NCI-H460 (cell line): ENCODE results near the gene PRKN. TPM values are rescaled to one million over a fixed set of nuclear protein-coding genes. Genes with fewer than 3 reads are reported as not detected.

Experiments
- DNase-seq: peaks from one replicate; pipeline ENCODE4 v3.0.0-alpha.2; 2016; ENCODE audit warnings: low read depth; ENCODE audit errors: extremely low read depth
- total RNA-seq: library from RNA; depleted of rRNA; stranded (reverse); fragments of >200 nt; shearing (Covaris generic); gene quantifications from 2 replicates; pipeline ENCODE4 v1.2.3, GENCODE V29; 2014

PRKN gene
- total RNA-seq, 1 experiment from 2014 or later = 20.4 TPM

DNA sequence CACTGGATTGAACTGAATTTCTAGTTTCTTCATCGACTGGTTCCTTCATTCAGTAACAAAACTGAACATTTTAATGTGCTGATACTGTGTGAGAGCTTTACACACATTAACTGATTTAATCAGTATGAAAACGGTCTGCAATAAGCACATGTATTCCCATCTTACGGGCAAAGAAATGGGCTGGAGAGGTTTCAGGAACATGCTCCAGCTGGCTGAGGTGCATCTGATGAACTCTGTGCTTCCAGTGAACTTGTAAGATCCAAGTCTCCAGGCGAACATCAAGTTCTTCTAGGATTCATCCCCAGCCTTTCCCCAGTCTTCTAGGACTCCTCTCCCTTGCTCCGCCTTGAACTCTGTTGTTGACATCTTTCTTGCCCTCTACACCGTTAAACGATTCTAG, 1233.0 kb downstream of the PRKN start:
- no peak for DNase-seq

DNA sequence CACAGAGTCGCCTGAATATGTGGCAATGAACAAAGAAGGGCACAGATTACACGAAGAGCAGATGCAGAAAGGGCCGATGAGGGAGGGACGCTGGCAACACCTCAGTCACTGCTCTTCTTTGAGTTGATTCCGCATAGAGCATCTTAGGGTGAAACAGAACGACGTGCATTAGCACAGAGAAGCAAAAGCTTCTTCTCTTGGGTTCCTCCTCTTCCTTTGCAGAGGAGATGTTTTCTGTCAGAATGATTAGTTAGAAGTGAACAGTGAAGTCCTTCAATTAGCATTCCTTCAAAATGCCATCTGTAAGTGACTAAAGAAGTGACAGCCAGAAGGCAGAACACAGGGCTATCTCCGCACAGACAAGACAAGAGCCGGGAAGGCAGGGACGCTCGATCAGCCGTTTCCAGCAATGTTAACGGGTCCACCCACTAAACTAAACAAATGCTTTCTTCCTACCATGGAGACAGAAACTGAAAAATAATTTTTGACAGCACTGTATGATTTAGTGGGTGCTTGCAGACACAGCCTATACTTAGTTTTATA, 1233.9 kb downstream of the PRKN start:
- DNase-seq = no peak

DNA sequence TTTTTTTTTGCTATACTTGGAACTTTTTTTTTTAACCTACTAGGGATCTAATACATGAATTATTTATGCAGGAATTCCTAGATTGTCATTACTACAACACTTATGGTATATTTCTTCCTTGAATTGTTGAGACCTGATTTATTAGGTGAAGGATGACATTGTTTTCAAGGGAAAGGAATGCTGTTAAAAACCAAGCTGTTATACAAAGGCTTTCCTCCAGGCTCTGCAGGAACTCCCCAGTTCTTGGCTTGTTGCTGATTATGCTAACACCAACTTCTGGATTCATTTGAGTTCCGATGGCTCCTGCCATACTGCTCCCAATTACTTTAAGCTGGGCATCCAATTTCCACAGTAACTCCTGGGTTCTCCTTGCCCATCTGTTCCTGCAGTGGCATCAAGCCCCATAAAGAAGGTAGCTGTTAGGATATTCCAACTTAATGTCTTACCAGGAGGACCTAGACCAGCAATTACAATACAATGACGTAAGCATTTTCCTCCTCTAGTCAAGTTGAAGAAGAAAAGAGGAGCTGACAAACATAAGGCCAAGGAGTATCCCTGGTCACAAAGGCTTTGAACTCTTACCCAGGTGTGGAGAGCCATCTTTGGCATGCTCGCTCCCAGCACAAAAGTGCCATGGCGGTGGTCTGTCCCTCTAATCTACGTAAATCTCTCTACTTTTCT, 1237.8 kb downstream of the PRKN start:
- no peak for DNase-seq

DNA sequence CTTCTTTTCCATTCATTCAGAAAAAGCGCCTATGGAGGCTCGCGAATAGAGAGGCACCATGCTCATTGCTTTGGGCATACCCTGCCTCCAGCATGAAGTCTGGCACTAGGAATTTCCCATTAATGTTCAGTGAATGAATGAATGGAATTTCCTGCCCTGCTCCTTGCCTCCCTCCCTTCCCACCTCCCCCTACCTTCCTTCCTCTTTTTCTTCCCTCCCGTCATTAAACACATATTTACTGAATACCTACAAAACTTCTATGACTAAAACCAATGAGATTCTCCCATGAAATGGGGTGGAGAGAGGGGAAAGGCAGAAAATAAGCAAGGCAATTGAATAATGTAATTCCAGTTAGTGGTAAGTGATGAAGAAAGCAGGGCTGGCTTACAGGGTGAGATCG, 1239.9 kb downstream of the PRKN start:
- DNase-seq = no peak

DNA sequence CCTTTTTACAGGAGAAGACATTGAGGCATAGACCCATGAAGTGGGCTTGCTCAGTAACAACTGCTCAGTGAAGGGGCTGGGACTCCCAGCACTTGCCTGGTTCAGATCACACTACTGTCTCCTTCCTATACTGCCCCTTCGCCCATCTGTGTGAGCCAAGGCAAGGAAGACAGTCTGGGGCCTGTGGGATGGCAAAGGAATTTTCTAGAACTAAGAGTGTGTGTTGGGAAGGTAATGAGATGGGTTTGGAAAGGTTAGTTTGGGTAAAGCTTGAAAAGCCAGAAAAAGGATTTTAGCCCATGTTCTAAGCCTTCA, 1240.4 kb downstream of the PRKN start:
- DNase-seq = no peak

DNA sequence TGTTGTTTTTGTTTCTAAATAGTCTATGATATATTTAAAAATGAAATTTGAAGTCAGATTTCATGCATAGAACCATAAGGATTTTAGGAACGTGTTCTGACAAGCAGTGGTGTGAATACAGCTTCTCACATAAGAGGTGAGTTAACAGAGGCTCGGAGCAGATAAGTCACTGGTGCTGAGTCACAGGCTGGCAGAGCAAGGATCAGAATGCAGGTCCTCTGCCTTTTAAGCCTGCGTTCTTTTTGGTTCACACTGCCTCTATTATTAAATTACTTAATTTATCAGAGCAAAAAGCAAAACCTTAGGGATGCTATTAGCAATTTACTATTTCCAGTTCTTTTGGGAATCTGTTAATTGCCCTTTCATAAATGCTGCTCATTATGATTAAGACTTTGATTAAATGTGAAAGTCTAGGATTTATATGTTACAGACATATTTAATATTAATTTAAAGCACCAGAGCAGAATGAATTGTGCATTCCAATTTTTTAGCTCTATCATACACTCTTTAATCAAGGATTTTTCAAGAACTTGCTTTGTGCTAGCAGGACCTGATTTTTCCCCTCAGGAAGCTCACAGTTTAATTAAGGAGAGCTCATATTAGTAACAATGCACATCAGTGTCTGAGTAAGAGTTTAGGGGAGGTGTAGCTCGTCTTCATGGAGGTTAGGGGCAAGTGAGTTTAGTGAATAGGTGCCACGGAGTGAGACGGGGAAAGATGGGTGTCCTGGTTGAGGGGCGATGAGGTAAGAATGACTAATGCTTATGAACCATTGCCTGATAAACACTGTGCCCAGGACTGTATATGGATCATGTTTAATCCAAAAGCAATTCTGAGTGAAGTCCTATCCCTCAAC, 1241.0 kb downstream of the PRKN start:
- DNase-seq = peak; percentile 51

DNA sequence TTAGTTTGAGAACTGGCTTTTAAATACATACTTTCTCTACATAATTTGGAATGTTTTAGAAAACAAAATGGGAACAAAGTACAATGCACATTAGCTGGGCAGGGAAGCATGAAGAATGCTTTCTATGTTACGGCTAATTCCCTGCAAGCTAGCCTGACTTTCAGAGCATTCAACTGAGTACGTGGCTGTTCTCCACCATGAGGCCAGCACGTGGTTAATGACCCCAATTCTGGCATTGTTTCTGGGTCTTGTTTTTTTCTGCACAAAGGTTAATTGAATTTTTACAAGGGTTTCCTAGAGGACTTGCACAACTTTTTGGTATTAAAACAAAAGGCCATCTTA, 1245.1 kb downstream of the PRKN start:
- no peak for DNase-seq

DNA sequence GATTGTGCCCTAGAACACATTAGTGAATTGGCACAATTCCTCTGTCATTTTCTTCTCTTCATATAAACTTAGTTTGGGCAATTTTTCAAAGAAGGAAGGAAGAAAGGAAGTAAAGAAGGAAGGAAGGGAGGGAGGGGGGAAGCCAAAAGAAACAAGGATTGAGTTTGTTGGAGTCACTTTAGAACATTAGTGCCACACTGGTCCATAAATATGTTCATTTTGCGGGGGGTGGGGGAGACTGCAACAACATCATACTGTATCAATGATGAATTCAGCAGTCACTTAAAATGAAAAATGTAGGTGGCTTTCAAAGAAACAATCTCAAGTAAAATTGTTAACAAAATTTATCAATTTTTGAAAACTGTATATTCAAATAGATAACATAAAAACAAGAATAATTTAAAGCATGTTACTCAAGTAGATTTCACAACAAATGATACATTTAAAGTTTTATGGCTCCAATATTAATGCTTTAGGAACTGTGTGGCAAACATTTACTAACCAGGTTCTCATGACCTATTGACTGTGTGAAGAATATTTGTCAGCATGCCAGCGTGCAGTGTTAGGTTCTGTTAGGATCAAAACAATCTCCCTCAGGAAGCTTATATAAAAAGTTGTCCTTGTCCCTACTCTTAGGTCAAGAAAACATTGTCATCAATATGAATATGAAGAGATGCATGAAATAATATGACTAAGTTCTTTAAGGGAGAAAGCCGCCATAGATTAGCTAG, 1245.6 kb downstream of the PRKN start:
- no peak for DNase-seq

DNA sequence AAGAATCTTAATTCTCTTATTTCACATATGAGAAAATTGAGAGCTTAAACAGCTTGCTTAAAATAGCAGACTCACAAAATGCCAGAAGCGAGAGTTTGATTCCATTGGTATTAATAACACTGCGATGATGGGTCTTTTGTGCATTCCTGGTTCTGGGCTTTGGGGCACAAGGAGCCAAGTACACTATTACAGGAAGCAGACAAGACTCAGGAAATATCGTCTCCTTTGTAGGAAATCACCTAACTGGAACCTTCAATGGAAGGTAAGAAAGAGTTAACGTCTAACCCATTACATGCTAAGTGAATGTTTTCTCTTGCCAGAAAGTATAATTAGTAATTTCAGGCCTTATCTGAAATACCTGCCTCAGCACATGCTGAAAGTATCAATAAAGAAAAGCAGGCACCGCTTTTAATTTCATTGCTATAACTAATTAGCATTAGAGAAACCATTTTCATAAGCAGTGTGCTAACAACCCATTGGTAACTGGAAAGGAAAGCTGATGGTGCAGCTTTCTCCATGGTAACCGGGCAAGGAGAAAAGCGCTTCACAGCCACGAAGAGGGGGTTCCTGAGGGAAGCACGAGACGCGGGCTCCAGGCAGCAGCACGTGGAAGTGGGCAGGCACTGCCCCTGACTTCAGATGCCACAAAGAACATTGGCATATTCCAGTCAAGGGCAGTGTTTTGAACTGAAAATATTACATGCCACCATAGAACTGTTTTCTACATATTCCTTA, 1247.0 kb downstream of the PRKN start:
- no peak for DNase-seq

DNA sequence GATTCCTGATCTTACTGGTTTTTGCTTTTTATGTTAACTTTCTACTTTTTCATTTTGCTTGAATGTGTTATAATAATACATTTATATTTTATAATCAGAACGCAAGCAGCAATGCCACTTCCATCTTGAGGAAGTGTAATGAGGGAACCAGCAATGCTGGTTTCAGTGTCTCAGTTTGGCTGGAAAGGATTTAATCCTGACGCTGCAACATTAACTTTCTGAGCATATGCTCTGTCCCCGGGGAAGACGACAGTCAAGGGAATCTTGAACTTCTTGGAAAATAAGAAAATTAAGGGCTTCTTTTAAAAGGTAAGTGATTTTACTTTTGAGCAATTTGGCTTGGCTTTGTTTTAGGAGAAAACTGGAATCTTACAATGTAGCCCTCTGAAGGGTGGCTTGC, 1248.2 kb downstream of the PRKN start:
- DNase-seq = no peak

DNA sequence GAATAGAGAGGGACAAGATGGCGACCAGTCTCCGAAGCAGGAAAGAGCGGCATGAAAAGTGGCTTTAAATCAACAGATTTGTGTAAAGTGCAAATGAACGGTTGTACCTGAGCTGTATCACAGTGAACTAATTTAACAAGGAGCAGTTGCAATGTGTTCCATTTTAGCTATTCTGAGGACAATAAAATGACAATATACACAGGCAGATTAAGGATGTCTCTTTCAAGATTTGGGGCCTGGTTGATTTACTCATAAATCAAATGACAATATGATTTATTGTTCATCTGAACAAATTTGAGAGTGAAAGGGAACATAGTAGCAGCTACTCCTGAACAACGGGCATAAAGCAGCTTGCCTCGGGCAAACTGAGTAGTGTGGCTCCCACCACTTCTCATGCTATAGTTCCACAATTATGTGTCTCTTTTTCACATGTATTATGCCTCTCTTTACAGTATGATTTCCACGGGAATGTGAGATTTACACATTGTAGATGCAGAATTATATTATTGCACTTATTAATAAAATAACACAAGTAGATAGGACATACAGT, 1249.6 kb downstream of the PRKN start:
- no peak for DNase-seq

DNA sequence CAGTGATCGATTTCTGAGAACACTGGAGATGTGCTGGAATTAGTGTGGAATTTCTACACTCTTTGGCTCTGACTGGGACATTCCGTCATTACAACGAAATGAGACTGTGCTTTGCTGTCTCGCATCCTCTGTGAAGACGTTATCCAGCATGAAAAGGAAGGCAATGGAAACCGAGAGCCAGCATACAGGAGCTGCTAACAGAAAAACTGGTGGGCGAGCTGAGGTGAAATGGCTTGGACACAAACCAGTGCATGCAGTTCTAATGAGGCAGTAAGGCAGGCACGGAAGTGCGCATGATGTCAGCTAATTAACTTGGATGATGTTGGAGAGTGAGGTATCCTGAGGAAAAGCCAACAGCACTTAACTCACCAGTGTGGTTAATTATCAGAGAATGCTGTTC, 1250.9 kb downstream of the PRKN start:
- DNase-seq = no peak

DNA sequence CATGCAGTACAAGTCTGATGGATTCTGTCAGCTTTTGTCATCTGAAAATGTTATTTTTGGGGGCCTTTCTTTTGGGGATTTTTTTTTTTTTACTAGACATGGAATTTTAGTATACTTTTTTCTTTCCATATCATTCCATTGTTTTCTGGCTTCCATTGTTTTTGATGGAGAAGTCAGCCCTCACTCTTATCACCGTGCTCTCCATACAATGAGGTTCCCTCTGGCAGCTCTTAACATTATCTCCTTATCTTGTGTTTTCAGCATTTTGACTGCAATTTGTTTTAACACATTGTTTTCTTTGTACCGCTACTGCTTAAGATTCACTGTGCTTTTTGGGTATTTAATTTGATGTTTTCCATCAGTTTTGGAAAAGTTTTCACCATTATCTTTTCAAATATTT, 1262.2 kb downstream of the PRKN start:
- no peak for DNase-seq

DNA sequence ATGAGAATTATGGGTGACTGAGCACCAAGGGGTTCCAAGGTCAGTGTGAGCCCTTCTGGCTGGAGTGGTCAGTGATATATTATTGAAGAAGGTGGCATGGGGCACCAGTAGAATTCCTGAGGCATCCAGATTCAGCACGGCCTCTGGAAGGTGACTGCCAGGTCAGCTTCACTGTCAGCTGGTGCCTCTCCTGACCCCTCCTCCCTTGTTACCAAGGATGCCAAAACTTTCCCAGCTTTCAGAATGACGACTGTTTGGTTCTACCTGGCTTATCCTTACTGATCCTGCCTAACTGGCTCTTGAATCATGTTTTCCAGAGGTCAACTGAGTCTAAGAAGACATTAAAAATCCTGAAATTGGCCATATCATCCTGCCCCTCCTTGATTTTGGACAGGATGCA, 1264.5 kb downstream of the PRKN start:
- no peak for DNase-seq

DNA sequence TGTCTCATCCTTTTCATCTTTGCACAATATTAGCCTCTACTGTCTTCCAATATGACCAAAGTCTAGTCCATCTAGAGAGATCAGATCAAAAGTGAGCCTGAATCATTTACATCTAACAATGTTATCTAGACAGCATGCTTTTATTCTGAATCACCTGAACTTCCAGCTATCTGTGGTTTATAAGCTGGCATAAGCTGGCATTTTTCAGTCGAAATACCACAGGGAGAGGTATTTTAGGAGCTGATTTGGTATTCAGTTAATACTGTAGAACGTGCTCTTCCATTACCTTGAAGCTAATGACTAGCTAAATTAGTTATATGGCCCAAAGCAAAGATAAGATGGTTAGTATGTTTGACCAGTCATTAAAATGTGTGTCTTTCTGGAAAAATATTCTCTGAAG, 1265.4 kb downstream of the PRKN start:
- DNase-seq = no peak

DNA sequence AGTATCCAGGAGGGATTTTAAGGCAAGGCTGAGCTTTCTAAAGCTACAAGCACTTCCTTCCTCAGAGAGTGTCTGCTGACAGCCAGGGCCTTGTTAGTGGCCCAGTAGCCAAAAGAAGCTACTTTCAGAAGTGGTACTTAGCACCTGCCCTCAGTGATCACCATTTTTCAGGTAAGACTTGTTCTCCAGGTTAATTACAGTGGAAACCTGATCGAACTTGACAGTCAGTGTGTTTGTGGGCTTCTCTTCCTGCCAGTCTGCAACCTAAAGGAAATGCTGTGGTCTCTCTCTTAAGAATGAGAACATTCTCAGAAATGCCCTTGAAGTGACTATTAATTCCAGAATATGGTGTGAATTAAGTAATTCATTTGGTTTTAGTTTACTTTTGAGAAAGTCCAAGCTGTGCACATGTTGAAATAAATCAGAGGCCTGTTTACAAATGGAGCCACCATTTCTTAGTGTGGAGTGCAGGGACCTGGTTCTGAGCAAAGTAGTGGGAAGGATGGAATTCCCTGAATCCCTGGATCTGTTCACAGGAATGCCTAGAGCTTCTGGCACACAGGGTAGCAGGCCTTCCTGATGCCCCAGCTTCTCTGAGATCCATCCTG, 1268.5 kb downstream of the PRKN start:
- no peak for DNase-seq

DNA sequence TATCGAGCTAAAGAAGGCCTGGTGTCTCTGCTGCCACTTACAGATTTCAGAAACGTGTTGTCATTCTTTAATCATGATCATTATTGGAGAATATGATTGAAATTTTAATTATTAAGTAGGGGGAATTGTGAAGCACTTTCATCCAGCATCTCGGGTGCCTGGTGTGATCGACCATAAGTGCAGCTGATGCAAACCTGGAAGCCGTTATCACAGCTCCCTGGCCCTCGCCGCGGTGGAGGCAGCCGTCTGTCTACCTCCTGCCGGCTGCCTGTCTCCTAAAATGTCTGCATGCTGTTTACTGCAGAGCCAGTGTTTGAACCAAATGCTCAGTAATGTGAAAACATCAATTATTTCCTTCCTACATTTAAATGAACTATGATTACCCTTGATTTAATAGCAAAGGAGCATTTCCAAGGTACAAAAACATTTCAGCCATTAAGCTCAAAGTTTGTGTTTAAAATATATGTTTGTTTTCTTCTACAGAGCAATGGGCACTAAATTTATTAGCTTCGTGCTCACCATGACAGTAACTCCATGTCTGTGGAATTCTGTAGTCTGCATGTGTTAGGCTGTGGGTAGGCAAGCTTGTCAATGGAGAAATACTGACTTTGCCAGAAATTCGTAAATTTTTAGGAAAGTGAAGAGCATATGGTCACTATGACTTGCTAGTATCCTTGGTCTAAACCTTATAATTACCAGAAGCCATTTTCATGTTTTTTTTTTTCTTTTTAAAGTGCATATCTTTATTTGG, 1269.2 kb downstream of the PRKN start:
- DNase-seq = no peak

DNA sequence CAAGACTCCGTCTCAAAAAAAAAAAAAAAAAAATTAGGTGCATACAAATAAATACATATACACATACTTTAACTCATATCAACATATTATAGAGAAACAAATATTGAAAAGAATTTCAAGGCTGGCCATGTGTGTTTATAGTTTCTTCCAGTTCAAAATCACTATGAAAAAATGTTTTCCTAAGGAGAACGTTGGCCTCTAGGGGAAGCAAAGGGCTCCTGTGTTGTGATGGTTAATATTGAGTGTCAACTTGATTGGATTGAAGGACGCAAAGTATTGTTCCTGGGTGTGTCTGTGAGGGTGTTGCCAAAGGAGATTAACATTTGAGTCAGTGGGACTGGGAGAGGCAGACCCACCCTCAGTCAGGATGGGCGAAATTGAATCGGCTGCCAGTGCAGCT, 1271.7 kb downstream of the PRKN start:
- no peak for DNase-seq

DNA sequence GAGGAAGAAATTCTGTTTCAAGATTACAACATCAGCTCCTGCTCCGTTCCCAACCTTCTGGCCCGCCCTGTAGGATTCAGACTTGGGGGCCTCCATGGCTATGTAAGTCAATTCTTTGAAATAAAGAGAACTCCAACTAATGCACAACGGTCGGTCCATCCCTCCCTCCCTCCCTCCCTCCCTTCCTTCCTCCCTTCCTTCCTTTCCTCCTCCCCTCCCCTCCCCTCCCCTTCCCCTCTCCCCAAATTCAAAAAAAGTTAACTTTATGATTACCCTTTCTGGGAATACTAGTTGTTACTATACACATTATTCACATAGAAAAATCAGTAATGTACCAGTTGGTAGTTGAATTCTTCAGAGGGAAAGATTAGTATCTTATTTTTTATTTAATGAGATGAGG, 1274.0 kb downstream of the PRKN start:
- no peak for DNase-seq

DNA sequence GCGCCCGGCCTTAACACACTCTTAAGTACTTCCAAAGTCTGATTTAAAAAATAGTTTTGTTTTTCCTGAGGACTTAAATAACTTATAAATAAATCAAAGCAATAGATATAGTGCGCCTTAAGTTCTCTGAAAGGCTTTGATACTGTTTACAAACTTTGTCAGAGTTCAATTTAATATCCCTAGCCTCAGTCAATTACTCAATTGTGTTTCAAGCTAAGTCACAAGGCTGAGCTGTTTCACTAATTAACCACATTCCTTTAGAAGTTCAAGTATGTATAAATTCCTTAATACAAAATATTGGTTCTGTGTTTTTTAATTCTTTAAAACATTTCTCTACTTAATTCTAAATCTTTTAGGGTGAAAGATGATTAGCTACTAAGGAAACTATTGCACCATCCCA, 1275.3 kb downstream of the PRKN start:
- DNase-seq = no peak
